AG10803 (cell line): ENCODE measurements around the gene C10orf90.

Experiments
- DNase-seq: peaks from one replicate; pipeline ENCODE4 v3.0.0; 2010; ENCODE audit warnings: low read depth
- H3K4me3 ChIP-seq: 2 replicates; pipeline ENCODE4 v1.5.1; 2011; ENCODE audit warnings: mild to moderate bottlenecking, low read length, control low read depth
- CTCF ChIP-seq: conservative IDR thresholded peaks from 2 replicates; pipeline ENCODE4 v1.5.1; 2011; ENCODE audit warnings: mild to moderate bottlenecking, low read length, control low read depth, inconsistent platforms

The C10orf90 gene

GRCh38 chr10:126423732-126424491 is 246.6 kb downstream of the C10orf90 start:
- no peak for TF ChIP-seq CTCF
- DNase-seq, result no peak
- no peak overlapping the region for H3K4me3 ChIP-seq

- TF ChIP-seq CTCF, result no peak
- peak; percentile 36 for DNase-seq
- H3K4me3 ChIP-seq, result no peak overlapping the region
Measured at GRCh38 chr10:126422567-126422966, 247.9 kb downstream of the C10orf90 start.

DNA sequence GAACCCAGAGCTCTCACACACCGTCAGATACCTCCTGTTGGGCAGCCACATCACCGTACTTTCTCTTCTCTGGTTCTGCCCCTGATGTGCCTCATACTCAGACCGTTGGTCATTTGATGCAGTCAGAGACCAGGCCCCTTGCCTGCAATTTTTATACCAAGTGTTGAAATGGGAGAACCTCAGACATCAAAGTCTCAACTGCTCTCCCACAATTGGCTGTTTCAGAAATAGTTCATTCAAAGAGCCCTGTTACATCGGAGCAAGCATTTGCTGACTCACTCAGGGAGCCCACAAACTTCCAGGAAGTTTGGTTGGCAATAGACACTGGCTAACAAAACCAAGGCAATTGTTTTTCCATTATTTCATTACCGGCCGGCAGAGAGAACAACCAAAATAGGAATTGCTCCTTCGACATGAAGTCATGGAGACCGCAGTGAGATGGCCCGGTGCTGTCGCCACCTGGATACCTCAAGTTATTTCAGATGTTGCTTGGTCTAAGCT is 248.7 kb downstream of the C10orf90 start:
- peak; percentile 99 for DNase-seq
- H3K4me3 ChIP-seq, result peak overlapping the region; percentile 38
- TF ChIP-seq CTCF, result no peak

GRCh38 chr10:126420567-126421300 is 249.8 kb downstream of the C10orf90 start:
- DNase-seq, result peak; percentile 22
- no peak for TF ChIP-seq CTCF
- H3K4me3 ChIP-seq, result no peak overlapping the region; the same call in 1 of the 2 replicates

DNA sequence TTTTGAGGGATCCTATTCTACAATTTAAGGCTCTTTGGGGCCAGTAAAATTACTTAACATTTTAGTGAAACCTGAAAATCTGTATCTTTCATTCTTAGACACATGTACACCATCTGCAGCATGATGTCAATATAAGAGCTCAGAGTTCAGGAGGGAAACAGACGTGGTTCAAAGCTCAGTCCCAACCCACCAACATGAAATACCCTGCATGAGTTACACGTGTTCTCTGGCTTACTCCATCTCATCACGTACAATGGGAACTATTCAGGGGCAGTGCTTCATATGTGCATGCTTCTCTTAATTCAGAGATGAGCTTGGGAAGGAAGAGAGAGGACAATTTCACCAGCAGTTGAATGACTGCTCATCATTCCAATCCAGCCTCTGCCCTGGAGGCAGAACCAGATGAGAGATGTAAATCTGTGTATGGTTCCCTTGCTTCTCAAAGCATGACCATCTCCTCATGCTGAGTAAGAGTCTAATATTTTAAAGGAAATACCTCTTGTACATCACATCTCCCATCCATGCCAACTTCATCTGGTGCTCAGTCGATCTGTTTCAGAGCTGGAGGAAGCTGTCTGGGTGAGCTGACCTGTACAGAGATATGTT is 253.2 kb downstream of the C10orf90 start:
- no peak overlapping the region for H3K4me3 ChIP-seq
- peak; percentile 30 for DNase-seq
- TF ChIP-seq CTCF, result no peak

DNA sequence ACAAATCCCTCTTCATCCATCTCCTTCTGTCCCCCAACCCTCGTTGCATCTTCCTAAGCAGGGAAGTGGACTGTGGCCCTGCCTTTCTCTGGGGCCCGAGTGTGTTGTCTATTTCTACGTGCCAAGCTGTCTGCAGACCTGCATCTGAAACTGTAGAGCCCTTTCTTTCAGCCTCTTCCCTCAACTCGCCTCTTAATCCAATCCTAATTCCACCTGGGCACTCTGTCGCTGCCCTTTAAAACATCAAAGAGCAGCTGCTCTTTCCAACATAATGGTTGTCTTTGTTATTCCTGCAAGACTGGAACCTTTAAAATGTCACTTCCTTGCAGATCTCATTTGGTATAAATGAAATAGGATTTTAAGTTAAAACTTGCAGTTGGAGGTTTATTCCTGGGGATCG is 260.7 kb downstream of the C10orf90 start:
- DNase-seq, result no peak
- TF ChIP-seq CTCF, result no peak
- no peak overlapping the region for H3K4me3 ChIP-seq
